Inflammatory macrophage (primary cell): ENCODE data around the gene MRS2.

Experiments
- DNase-seq, 2 donors: peaks; one replicate each; pipeline ENCODE4 v3.0.0-alpha.2; 2020 to 2022

MRS2 gene

GRCh38 chr6:24431045-24431451, 28.3 kb downstream of the MRS2 start:
- peak; percentile 53 for DNase-seq

GRCh38 chr6:24432611-24433010, 29.9 kb downstream of the MRS2 start:
- DNase-seq: no peak

GRCh38 chr6:24436979-24437378, 34.2 kb downstream of the MRS2 start:
- no peak for DNase-seq

GRCh38 chr6:24439858-24440539, 37.3 kb downstream of the MRS2 start:
- DNase-seq: no peak

GRCh38 chr6:24440897-24441598, 38.3 kb downstream of the MRS2 start:
- no peak for DNase-seq

- DNase-seq: no peak
These were observed 38.8 kb downstream of the MRS2 start for GRCh38 chr6:24441599-24441904.

- DNase-seq: no peak
These were observed 41.9 kb downstream of the MRS2 start for GRCh38 chr6:24444588-24444987.

GRCh38 chr6:24445704-24446103, 43.0 kb downstream of the MRS2 start:
- DNase-seq: no peak

GRCh38 chr6:24446670-24447069, 43.9 kb downstream of the MRS2 start:
- no peak for DNase-seq

GRCh38 chr6:24448396-24448795, 45.7 kb downstream of the MRS2 start:
- peak in 1 of 2 donors; percentile 7 for DNase-seq

- DNase-seq: no peak
These were observed 46.2 kb downstream of the MRS2 start for GRCh38 chr6:24448828-24449525.

GRCh38 chr6:24451581-24452388, 49.0 kb downstream of the MRS2 start:
- no peak for DNase-seq

- no peak for DNase-seq
These were observed 51.2 kb downstream of the MRS2 start for GRCh38 chr6:24453921-24454320.

GRCh38 chr6:24454452-24454851, 51.7 kb downstream of the MRS2 start:
- DNase-seq: no peak

GRCh38 chr6:24455061-24455460, 52.3 kb downstream of the MRS2 start:
- DNase-seq: no peak

- no peak for DNase-seq
These were observed 55.4 kb downstream of the MRS2 start for GRCh38 chr6:24458134-24458533.

GRCh38 chr6:24458941-24459340, 56.2 kb downstream of the MRS2 start:
- no peak for DNase-seq

GRCh38 chr6:24460966-24461365, 58.2 kb downstream of the MRS2 start:
- no peak for DNase-seq

GRCh38 chr6:24464253-24465038, 61.7 kb downstream of the MRS2 start:
- no peak for DNase-seq

- no peak for DNase-seq
These were observed 67.1 kb downstream of the MRS2 start for GRCh38 chr6:24469811-24470210.

- no peak for DNase-seq
These were observed 69.4 kb downstream of the MRS2 start for GRCh38 chr6:24472181-24472580.
